ENCODE results near the gene RABGAP1L.

- TF ChIP-seq CTCF (IDR thresholded peaks at IDR 0.05) (no peak), ATF3 (CRISPR knock-in tag; conservative IDR thresholded peaks at IDR 0.05) (no peak), USF2 (CRISPR knock-in tag; IDR thresholded peaks at IDR 0.05) (no peak), ATF2 (CRISPR knock-in tag; IDR thresholded peaks at IDR 0.05; ENCODE audit: borderline replicate concordance, low read depth) (no peak), ATF1 (CRISPR knock-in tag; IDR thresholded peaks at IDR 0.05) (no peak)
These were observed 724.7 kb downstream of the RABGAP1L start for GRCh38 chr1:174884038-174884437.
